Caco-2 (cell line): ENCODE results near the gene ANXA8. TPM values are rescaled to one million over a fixed set of nuclear protein-coding genes. Genes with fewer than 3 reads are reported as not detected.
"Not testable (repeated sequence)": the region's sequence is repeated elsewhere in the genome, so short reads cannot be mapped to it uniquely, and the experiment has no call there.

Source experiments
- BruUV-seq: library from RNA; stranded (reverse); fragments of 400-500 nt; replicated peaks from 2 replicates; lab custom pipeline; 2021; lab: Mats Ljungman, UMichigan
- CTCF ChIA-PET: fragments of 300-600 bp; sonication (Branson Sonifier 250); formaldehyde crosslinking; loops from one replicate; lab custom pipeline; 2022; ENCODE audit warnings: antibody characterized with exemption; lab: Charles Lee
- POLR2A ChIA-PET: fragments of 300-600 bp; sonication (Branson Sonifier 250); formaldehyde crosslinking; loops from one replicate; lab custom pipeline; 2022; ENCODE audit warnings: antibody characterized with exemption; lab: Charles Lee
- DNase-seq, 2 experiments: peaks; one replicate each; pipeline versions ENCODE4 v3.0.0 to v3.0.0-alpha.2; 2020 to 2022
- H3K27me3 ChIP-seq: replicated peaks from 2 replicates; pipeline ENCODE4 v1.6.0; 2011; ENCODE audit warnings: low read length; ENCODE audit not compliant: control insufficient read depth, insufficient read depth
- H3K36me3 ChIP-seq: 2 replicates; pipeline ENCODE4 v1.5.1; 2011; ENCODE audit warnings: low read length; ENCODE audit not compliant: control insufficient read depth, insufficient read depth
- H3K4me1 ChIP-seq: fragments of 250-450 bp; sonication (Bioruptor Pico); 2 replicates; pipeline ENCODE4 v1.5.1; 2020; ENCODE audit warnings: mild to moderate bottlenecking
- H3K4me3 ChIP-seq: 2 replicates; pipeline ENCODE4 v1.5.1; 2011; ENCODE audit warnings: low read depth, mild to moderate bottlenecking, control low read depth, low read length
- H3K9me3 ChIP-seq: fragments of 250-450 bp; sonication (Bioruptor Pico); 2 replicates; pipeline ENCODE4 v1.5.1; 2020; ENCODE audit warnings: mild to moderate bottlenecking, moderate library complexity
- H3K27ac Mint-ChIP-seq: one replicate; pipeline ENCODE4 v1.8.0; 2022; ENCODE audit warnings: mixed read lengths; ENCODE audit not compliant: unreplicated experiment
- H3K27me3 Mint-ChIP-seq: one replicate; pipeline ENCODE4 v1.8.0; 2022; ENCODE audit warnings: mixed read lengths; ENCODE audit not compliant: insufficient read depth, unreplicated experiment
- H3K36me3 Mint-ChIP-seq: one replicate; pipeline ENCODE4 v1.8.0; 2022; ENCODE audit warnings: mild to moderate bottlenecking, mixed read lengths; ENCODE audit not compliant: insufficient read depth, unreplicated experiment
- H3K4me1 Mint-ChIP-seq: one replicate; pipeline ENCODE4 v1.8.0; 2022; ENCODE audit warnings: low read depth, mixed read lengths; ENCODE audit not compliant: unreplicated experiment
- H3K4me3 Mint-ChIP-seq: one replicate; pipeline ENCODE4 v1.8.0; 2022; ENCODE audit warnings: mild to moderate bottlenecking, moderate library complexity, mixed read lengths; ENCODE audit not compliant: unreplicated experiment
- H3K9me3 Mint-ChIP-seq: one replicate; pipeline ENCODE4 v1.8.0; 2022; ENCODE audit warnings: mixed read lengths; ENCODE audit not compliant: unreplicated experiment
- intact Hi-C: fragments of 100-400 bp; cut with micrococcal nuclease; formaldehyde crosslinking; loops from one replicate; pipeline ENCODE4 v1.10.0; 2022; ENCODE audit not compliant: unreplicated experiment
- total RNA-seq: library from RNA; stranded (reverse); gene quantifications from 2 replicates; pipeline ENCODE4 v1.2.3, GENCODE V29; 2022
- TF ChIP-seq, protein P1 (sequence below), 2 experiments: fragments of 200-600 bp in 1 of 2; IDR thresholded peaks; 1 replicate in 1 of 2; 2 replicates in 1 of 2; pipeline versions ENCODE4 v1.5.1 to v1.8.0; 2011 to 2022; ENCODE audit warnings: antibody characterized with exemption in 1 of 2, control low read depth in 1 of 2, inconsistent platforms in 1 of 2, low read depth in 1 of 2, low read length in 1 of 2, mild to moderate bottlenecking in 1 of 2, moderate library complexity in 1 of 2; ENCODE audit not compliant: insufficient read depth in 1 of 2, severe bottlenecking in 1 of 2, unreplicated experiment in 1 of 2

ANXA8 gene
- total RNA-seq, 1 experiment from 2014 or later, result 20.9 TPM

DNA sequence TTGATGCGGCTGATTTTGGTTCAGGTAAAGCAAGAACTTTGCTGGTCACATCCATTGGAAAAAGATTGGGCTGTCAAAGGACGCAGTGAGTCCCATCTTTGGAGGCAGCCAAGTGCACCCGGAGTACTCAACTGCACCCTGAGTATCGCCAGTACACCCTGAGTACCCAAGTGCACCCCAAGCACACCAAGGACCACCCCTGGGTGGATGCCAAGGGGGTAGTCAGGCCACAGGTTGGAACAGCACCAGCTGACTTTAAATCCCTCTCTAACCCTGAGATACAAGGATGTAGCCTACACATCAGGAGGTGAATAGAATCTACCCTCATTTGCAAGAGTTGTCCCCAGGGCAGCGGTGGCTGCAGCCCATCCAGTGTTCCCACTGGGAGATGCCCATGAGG, 16.5 kb downstream of the ANXA8 start:
- H3K4me1 Mint-ChIP-seq, H3K9me3 Mint-ChIP-seq, H3K36me3 ChIP-seq, H3K27me3 Mint-ChIP-seq, H3K4me3 Mint-ChIP-seq, H3K9me3 ChIP-seq, H3K4me1 ChIP-seq, POLR2A ChIA-PET, H3K4me3 ChIP-seq, BruUV-seq, H3K36me3 Mint-ChIP-seq, H3K27ac Mint-ChIP-seq, H3K27me3 ChIP-seq, DNase-seq, intact Hi-C loops, CTCF ChIA-PET: not testable (repeated sequence)

DNA sequence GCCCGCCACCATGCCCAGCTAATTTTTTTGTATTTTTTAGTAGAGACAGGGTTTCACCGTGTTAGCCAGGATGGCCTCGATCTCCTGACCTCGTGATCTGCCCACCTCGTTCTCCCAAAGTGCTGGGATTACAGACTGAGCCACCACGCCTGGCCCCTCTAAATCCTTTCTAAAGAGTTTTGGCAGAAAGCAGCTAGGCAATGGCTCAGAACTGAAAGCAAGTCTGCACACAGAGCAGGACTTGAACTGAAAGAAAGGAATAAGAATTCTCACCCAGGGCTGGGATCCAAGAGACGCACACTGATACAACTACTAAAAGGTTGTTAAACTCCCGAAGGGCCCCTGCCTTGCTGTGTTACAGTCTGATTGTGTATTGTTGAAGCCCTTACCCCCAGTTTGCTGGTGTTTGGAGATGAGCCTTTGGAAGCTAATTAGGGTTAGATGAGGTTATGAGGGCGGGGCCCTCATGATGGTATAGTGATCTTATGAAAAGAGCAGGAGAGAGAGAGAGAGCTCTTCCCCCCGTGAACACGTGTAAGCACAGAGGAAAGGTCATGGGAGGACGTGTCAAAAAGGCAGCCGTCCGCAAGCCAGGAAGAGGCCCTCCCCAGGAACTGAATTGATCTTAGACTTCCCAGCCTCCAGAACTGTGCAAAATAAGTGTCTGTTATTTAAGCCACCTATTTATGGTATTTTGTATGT, 18.5 kb downstream of the ANXA8 start:
- H3K4me1 ChIP-seq, H3K4me1 Mint-ChIP-seq, H3K27me3 ChIP-seq, H3K36me3 Mint-ChIP-seq, H3K9me3 ChIP-seq, H3K4me3 ChIP-seq, H3K4me3 Mint-ChIP-seq, CTCF ChIA-PET, BruUV-seq, H3K27me3 Mint-ChIP-seq, POLR2A ChIA-PET, intact Hi-C loops, H3K36me3 ChIP-seq, H3K9me3 Mint-ChIP-seq, DNase-seq: not testable (repeated sequence)
- H3K27ac Mint-ChIP-seq, result peak overlapping the region; percentile 73

DNA sequence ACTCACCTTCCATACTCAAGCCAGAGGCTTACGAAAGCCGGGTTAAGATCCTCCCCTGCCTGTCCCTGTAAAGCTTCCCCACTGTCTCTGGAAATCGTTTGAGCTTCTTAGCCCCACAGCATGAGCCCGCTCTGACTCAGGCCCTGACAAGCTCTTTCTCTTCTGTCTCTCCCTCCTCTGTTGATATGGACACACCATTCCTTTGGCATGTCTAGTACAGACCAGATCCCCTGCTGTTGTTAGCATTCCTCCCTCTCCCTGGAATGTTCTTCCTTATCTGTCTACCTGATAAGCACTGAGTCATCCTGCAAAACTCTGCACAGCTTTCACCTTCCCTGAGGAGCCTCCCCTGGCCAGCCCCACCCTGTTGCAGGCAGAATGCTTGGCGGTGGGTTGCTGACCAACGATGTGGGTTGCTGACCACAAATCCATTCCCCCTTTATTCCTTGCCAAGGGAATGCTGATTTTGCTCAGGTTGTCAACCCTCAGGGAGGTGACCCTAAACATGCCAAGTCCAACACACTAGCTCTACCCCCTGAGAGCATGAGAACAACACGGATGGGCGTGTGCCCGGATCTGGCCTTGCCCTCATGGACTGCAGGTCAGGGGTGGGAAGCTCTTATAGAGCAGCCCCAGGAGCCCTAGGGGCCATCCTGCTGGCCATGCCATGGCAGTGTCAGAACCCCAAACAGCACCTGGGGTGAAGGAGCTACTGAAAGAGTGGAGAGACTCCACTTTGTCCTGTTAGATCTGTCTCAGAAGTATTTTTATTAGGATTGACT, 21.1 kb downstream of the ANXA8 start:
- POLR2A ChIA-PET, result not testable (repeated sequence)

DNA sequence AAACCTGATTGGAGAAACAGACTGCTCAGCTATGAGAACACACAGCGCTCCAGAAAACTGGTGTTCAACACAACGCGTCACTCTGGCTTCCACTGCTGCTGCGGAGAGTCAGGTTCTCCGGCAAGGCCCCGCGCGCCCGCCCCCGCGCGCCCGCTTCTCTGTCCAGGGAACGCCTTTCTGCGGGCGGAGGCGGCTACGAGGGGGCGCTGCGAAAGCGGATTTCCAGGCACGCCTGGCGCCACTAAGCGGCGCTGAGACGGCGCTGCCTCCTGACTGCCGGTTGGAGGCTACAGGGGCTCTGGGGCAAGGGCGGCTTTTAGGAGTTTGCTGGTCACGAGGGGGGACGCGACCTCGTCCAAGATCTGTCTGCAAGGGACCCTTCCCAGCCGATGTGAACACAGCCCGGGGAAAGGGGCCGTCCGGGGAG, 22.6 kb downstream of the ANXA8 start:
- Mint-ChIP-seq H3K27ac (peak overlapping the region; percentile 98), H3K4me3 (peak overlapping the region; percentile 76), H3K4me1 (peaks cover 39% of the 10 kb centered on the region)
- H3K27me3 Mint-ChIP-seq, H3K36me3 Mint-ChIP-seq, H3K9me3 ChIP-seq, intact Hi-C loops, H3K9me3 Mint-ChIP-seq, H3K36me3 ChIP-seq, H3K27me3 ChIP-seq: not testable (repeated sequence)
- TF ChIP-seq, protein P1, sequence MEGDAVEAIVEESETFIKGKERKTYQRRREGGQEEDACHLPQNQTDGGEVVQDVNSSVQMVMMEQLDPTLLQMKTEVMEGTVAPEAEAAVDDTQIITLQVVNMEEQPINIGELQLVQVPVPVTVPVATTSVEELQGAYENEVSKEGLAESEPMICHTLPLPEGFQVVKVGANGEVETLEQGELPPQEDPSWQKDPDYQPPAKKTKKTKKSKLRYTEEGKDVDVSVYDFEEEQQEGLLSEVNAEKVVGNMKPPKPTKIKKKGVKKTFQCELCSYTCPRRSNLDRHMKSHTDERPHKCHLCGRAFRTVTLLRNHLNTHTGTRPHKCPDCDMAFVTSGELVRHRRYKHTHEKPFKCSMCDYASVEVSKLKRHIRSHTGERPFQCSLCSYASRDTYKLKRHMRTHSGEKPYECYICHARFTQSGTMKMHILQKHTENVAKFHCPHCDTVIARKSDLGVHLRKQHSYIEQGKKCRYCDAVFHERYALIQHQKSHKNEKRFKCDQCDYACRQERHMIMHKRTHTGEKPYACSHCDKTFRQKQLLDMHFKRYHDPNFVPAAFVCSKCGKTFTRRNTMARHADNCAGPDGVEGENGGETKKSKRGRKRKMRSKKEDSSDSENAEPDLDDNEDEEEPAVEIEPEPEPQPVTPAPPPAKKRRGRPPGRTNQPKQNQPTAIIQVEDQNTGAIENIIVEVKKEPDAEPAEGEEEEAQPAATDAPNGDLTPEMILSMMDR (IDR thresholded peaks at IDR 0.05; ENCODE audit: insufficient read depth in 1 of 2, low read depth in 1 of 2, low read length in 1 of 2, severe bottlenecking in 1 of 2, unreplicated experiment in 1 of 2), result peak; percentile 11 to 52
- peak; percentile 80 to 87 for DNase-seq
- CTCF ChIA-PET, result interaction anchor here (0.6 kb wide), 1 partner anchor 58 kb away, joined by 3 read pairs; no protein-coding TSS in a partner anchor
- Histone ChIP-seq H3K4me3 (peak overlapping the region; percentile 25), H3K4me1 (peaks cover 28% of the 10 kb centered on the region)
- POLR2A ChIA-PET, result interaction anchor here (0.5 kb wide), 1 partner anchor 24 kb away, joined by 9 read pairs; no protein-coding TSS in a partner anchor
- TSS peak; percentile 55 for BruUV-seq

More for the DNA sequence above, 21.1 kb downstream of the ANXA8 start:
- H3K9me3 ChIP-seq, H3K27me3 Mint-ChIP-seq, H3K9me3 Mint-ChIP-seq, H3K4me3 Mint-ChIP-seq, H3K27me3 ChIP-seq, H3K36me3 ChIP-seq, intact Hi-C loops, BruUV-seq, CTCF ChIA-PET, H3K4me3 ChIP-seq, DNase-seq, H3K36me3 Mint-ChIP-seq: not testable (repeated sequence)
- H3K4me1 ChIP-seq, result peaks cover 13% of the 10 kb centered on the region
- H3K27ac Mint-ChIP-seq, result peak overlapping the region; percentile 77
- H3K4me1 Mint-ChIP-seq, result peaks cover 26% of the 10 kb centered on the region
